A673 (cell line): ENCODE measurements around the gene KMT2C.
"Not testable (repeated sequence)": the region's sequence is repeated elsewhere in the genome, so short reads cannot be mapped to it uniquely, and the experiment has no call there.

Source experiments
- EZH2 ChIP-seq: fragments of 200-600 bp; sonication (generic); IDR thresholded peaks from 2 replicates; pipeline ENCODE4 v1.6.1; 2017; ENCODE audit warnings: borderline replicate concordance, low read depth, mild to moderate bottlenecking, mixed read lengths, antibody characterized with exemption, low read length; ENCODE audit not compliant: poor library complexity, severe bottlenecking
- TF ChIP-seq, protein P1 (sequence below): fragments of 300-800, 200-600 bp; sonication (generic); conservative IDR thresholded peaks from 2 replicates; pipeline ENCODE4 v1.5.1; 2017; ENCODE audit warnings: low read depth, mild to moderate bottlenecking, antibody characterized with exemption, low read length, moderate library complexity, mixed read lengths

DNA sequence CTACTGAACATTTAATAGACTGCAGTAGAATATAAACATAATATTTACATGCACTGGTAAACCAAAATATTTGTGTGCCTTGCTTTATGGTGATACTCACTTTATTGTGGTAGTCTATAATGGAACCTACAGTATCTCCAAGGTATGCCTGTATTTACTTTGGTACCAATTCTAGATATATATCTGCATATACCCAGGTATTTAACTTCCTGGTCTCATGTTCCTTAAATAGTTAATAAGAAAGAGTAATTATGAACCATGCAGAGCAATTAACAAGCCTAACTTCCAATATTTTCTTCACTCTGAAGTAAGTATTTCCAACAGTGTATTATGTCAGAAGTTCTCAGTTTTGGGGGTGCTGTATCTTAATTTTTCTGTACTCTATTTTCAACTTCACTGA is 57.3 kb downstream of the KMT2C start:
- TF ChIP-seq, protein P1, sequence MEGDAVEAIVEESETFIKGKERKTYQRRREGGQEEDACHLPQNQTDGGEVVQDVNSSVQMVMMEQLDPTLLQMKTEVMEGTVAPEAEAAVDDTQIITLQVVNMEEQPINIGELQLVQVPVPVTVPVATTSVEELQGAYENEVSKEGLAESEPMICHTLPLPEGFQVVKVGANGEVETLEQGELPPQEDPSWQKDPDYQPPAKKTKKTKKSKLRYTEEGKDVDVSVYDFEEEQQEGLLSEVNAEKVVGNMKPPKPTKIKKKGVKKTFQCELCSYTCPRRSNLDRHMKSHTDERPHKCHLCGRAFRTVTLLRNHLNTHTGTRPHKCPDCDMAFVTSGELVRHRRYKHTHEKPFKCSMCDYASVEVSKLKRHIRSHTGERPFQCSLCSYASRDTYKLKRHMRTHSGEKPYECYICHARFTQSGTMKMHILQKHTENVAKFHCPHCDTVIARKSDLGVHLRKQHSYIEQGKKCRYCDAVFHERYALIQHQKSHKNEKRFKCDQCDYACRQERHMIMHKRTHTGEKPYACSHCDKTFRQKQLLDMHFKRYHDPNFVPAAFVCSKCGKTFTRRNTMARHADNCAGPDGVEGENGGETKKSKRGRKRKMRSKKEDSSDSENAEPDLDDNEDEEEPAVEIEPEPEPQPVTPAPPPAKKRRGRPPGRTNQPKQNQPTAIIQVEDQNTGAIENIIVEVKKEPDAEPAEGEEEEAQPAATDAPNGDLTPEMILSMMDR = not testable (repeated sequence)
- TF ChIP-seq EZH2 = not testable (repeated sequence)
